ENCODE data around the gene SIAH3. TPM values are rescaled to one million over a fixed set of nuclear protein-coding genes. Genes with fewer than 3 reads are reported as not detected.

The SIAH3 gene
- total and polyA plus RNA-seq, 10 of the 15 experiments (the other 5 are each of a cell fraction or from before 2014, with no cell fraction given) = not detected

- POLR2A ChIA-PET = no interaction called here
- ATAC-seq (no peak), FAIRE-seq (no peak), DNase-seq (ENCODE audit: low read depth, low spot score) (no peak)
- Histone ChIP-seq H3K4me2 (ENCODE audit: control insufficient read depth, insufficient read depth) (no peak overlapping the region), H3K27me3 (replicated peaks in 1 of 2; ENCODE audit: control insufficient read depth in 2 of 2, insufficient read depth in 2 of 2, low read length in 1 of 2) (peaks cover 0 to 26% of the 10 kb centered on the region in 2 experiments), H3K9ac (ENCODE audit: control insufficient read depth, insufficient read depth, low read length) (no peak overlapping the region), H3K36me3 (ENCODE audit: control insufficient read depth in 2 of 2, insufficient read depth in 2 of 2, low read length in 1 of 2) (no peaks in the 10 kb centered on the region), H4K20me1 (ENCODE audit: control insufficient read depth, insufficient read depth) (no peaks in the 10 kb centered on the region), H3K27ac (ENCODE audit: control insufficient read depth, insufficient read depth) (no peak overlapping the region), H3K79me2 (ENCODE audit: control insufficient read depth, insufficient read depth, low read length) (no peaks in the 10 kb centered on the region), H2AFZ (ENCODE audit: control insufficient read depth, low read depth, low read length) (no peak overlapping the region), H3K9me3 (replicated peaks; ENCODE audit: control insufficient read depth, insufficient read depth, low read length) (no peaks in the 10 kb centered on the region), H3K4me1 (ENCODE audit: control insufficient read depth, insufficient read depth, low read length) (peaks cover 11% of the 10 kb centered on the region), H3K4me3 (no peak overlapping the region)
- TF ChIP-seq ETV6 (conservative IDR thresholded peaks at IDR 0.05 in 1 of 2, IDR thresholded peaks at IDR 0.05 in 1 of 2; ENCODE audit: borderline replicate concordance in 1 of 2, low read depth in 1 of 2) = no peak
- no peak for TF ChIP-seq SREBF1 (IDR thresholded peaks at IDR 0.05; ENCODE audit: low read length)
- TF ChIP-seq NR2C1 (IDR thresholded peaks at IDR 0.05) = no peak
- TF ChIP-seq EP300 (IDR thresholded peaks at IDR 0.05; ENCODE audit: borderline replicate concordance in 1 of 2, control insufficient read depth in 1 of 2, low read depth in 2 of 2, low read length in 2 of 2) = no peak
- no peak for TF ChIP-seq HCFC1 (IDR thresholded peaks at IDR 0.05; ENCODE audit: low read length)
- no peak for TF ChIP-seq CTCF (IDR thresholded peaks at IDR 0.05 in 2 of 3, conservative IDR thresholded peaks at IDR 0.05 in 1 of 3; ENCODE audit: control insufficient read depth in 2 of 3, extremely low read depth in 1 of 3, insufficient read depth in 1 of 3, low read depth in 3 of 3, low read length in 3 of 3)
- no peak for TF ChIP-seq ESRRA (IDR thresholded peaks at IDR 0.05; ENCODE audit: low read length)
- no peak for TF ChIP-seq POLR2AphosphoS2 (IDR thresholded peaks at IDR 0.05; ENCODE audit: low read depth, low read length)
- TF ChIP-seq BACH1 (IDR thresholded peaks at IDR 0.05; ENCODE audit: borderline replicate concordance) = no peak
- RAD21 ChIA-PET (ENCODE audit: unreplicated experiment) = no interaction called here
- no TSS peak for BruUV-seq (replicated peaks)
- SMC1A ChIA-PET (ENCODE audit: uncharacterized antibody, unreplicated experiment) = interaction anchor here (0.6 kb wide), 1 partner anchor 350 kb away, joined by 3 read pairs; no protein-coding TSS in a partner anchor
- CTCF ChIA-PET = no interaction called here
- intact Hi-C loops (cut with micrococcal nuclease; ENCODE audit: unreplicated experiment) (no loop called here), in situ Hi-C loops (cut with MboI) (no loop called here)
- 79% methylated on average over 16 of the region's 16 CpGs for WGBS (ENCODE audit: insufficient coverage, insufficient replicate concordance, low lambda C conversion rate, missing lambda C conversion rate)
Measured at GRCh38 chr13:45850027-45850613, 1.4 kb downstream of the SIAH3 start.

All from GM12878 (cell line).